ENCODE results near the gene KIF1A.
A peak's percentile ranks its signal among the peaks of the same experiment; 100 is the strongest.

The KIF1A gene

DNA sequence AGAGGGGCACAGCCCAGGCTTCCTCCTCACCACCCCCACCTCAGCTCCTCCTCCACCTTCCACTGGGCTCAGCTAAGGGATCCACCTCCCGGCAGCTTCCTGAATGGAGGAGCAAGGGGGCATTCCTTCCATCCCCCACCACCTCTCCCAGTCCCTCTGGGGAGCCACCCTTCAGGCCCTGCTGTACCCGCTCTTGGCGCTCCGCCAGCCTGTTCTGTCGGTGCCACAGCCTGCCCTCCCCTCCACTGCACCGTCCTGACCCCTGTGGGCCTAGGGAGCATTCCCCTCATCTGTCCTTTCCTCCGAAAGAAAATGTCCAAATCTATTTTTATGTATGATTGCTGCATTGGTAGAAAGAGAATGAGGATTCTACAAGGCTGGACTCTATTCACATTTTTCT lies 59.9 kb downstream of the KIF1A start:
- TF ChIP-seq TEAD4 (IDR thresholded peaks at IDR 0.05) (no peak), TCF12 (IDR thresholded peaks at IDR 0.05; ENCODE audit: low read depth) (no peak), NFIC (IDR thresholded peaks at IDR 0.05) (peak; percentile 56)

GRCh38 chr2:240759459-240759858 lies 60.6 kb downstream of the KIF1A start:
- TF ChIP-seq TEAD4 (IDR thresholded peaks at IDR 0.05) (no peak), RAD21 (IDR thresholded peaks at IDR 0.05; ENCODE audit: low read depth) (no peak), NFIC (IDR thresholded peaks at IDR 0.05) (no peak), YY1 (IDR thresholded peaks at IDR 0.05; ENCODE audit: low read depth) (0 out of 2 replicates have a peak, but pooled peaks have one; percentile 13), MAX (IDR thresholded peaks at IDR 0.05) (peak; percentile 87)
- TF ChIP-seq, protein P1, sequence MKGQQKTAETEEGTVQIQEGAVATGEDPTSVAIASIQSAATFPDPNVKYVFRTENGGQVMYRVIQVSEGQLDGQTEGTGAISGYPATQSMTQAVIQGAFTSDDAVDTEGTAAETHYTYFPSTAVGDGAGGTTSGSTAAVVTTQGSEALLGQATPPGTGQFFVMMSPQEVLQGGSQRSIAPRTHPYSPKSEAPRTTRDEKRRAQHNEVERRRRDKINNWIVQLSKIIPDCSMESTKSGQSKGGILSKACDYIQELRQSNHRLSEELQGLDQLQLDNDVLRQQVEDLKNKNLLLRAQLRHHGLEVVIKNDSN (IDR thresholded peaks at IDR 0.05) = 0 out of 2 replicates have a peak, but pooled peaks have one; percentile 19

GRCh38 chr2:240757086-240757614 lies 62.9 kb downstream of the KIF1A start:
- no peak for TF ChIP-seq CEBPB (IDR thresholded peaks at IDR 0.05)
- no peak for TF ChIP-seq REST (IDR thresholded peaks at IDR 0.05; ENCODE audit: low read depth)
- no peak for TF ChIP-seq TCF12 (IDR thresholded peaks at IDR 0.05; ENCODE audit: low read depth)
- no peak for TF ChIP-seq TEAD4 (IDR thresholded peaks at IDR 0.05)

GRCh38 chr2:240752209-240752608 lies 67.8 kb downstream of the KIF1A start:
- TF ChIP-seq CEBPB (IDR thresholded peaks at IDR 0.05) (no peak), CREB1 (IDR thresholded peaks at IDR 0.05; ENCODE audit: low read depth) (no peak), MAX (IDR thresholded peaks at IDR 0.05) (no peak), YY1 (IDR thresholded peaks at IDR 0.05; ENCODE audit: low read depth) (no peak), NFIC (IDR thresholded peaks at IDR 0.05) (no peak), EP300 (IDR thresholded peaks at IDR 0.05; ENCODE audit: borderline replicate concordance) (no peak), TCF12 (IDR thresholded peaks at IDR 0.05; ENCODE audit: low read depth) (no peak), ZBTB7A (IDR thresholded peaks at IDR 0.05; ENCODE audit: low read depth) (no peak), EGR1 (IDR thresholded peaks at IDR 0.05) (no peak), RAD21 (IDR thresholded peaks at IDR 0.05; ENCODE audit: low read depth) (no peak), TAF1 (IDR thresholded peaks at IDR 0.05; ENCODE audit: low read depth) (no peak), TEAD4 (IDR thresholded peaks at IDR 0.05) (no peak), FOXM1 (IDR thresholded peaks at IDR 0.05; ENCODE audit: borderline replicate concordance, low read depth) (no peak), REST (IDR thresholded peaks at IDR 0.05; ENCODE audit: low read depth) (no peak)
- TF ChIP-seq, protein P1 (IDR thresholded peaks at IDR 0.05) = no peak

- TF ChIP-seq TAF1 (IDR thresholded peaks at IDR 0.05; ENCODE audit: low read depth) = no peak
- TF ChIP-seq RAD21 (IDR thresholded peaks at IDR 0.05; ENCODE audit: low read depth) = no peak
- TF ChIP-seq EP300 (IDR thresholded peaks at IDR 0.05; ENCODE audit: borderline replicate concordance) = no peak
- TF ChIP-seq YY1 (IDR thresholded peaks at IDR 0.05; ENCODE audit: low read depth) = no peak
- no peak for TF ChIP-seq NFIC (IDR thresholded peaks at IDR 0.05)
- no peak for TF ChIP-seq FOXM1 (IDR thresholded peaks at IDR 0.05; ENCODE audit: borderline replicate concordance, low read depth)
- no peak for TF ChIP-seq REST (IDR thresholded peaks at IDR 0.05; ENCODE audit: low read depth)
- no peak for TF ChIP-seq MAX (IDR thresholded peaks at IDR 0.05)
- TF ChIP-seq CREB1 (IDR thresholded peaks at IDR 0.05; ENCODE audit: low read depth) = no peak
- TF ChIP-seq TCF12 (IDR thresholded peaks at IDR 0.05; ENCODE audit: low read depth) = no peak
- TF ChIP-seq ZBTB7A (IDR thresholded peaks at IDR 0.05; ENCODE audit: low read depth) = no peak
- no peak for TF ChIP-seq CEBPB (IDR thresholded peaks at IDR 0.05)
- TF ChIP-seq, protein P1 (IDR thresholded peaks at IDR 0.05) = no peak
- TF ChIP-seq EGR1 (IDR thresholded peaks at IDR 0.05) = no peak
- TF ChIP-seq TEAD4 (IDR thresholded peaks at IDR 0.05) = no peak
Measured at GRCh38 chr2:240750409-240750808, 69.6 kb downstream of the KIF1A start.

Measured in Ishikawa (cell line).